ENCODE results near the gene KRT79. TPM values are rescaled to one million over a fixed set of nuclear protein-coding genes. Genes with fewer than 3 reads are reported as not detected.

Gene KRT79
- polyA plus RNA-seq, 1 donor from 2014 or later = not detected

GRCh38 chr12:52872644-52873389 lies 38.7 kb upstream of the KRT79 start:
- no peak overlapping the region for H2AFZ ChIP-seq (ENCODE audit: low read depth, low read length)
- H3K27me3 ChIP-seq (ENCODE audit: insufficient read depth, low read depth, low read length) = peaks cover 17% of the 10 kb centered on the region
- no peak overlapping the region for H3K4me2 ChIP-seq (ENCODE audit: low read length)
- no peaks in the 10 kb centered on the region for H4K20me1 ChIP-seq (ENCODE audit: insufficient read depth)
- no peaks in the 10 kb centered on the region for H3K79me2 ChIP-seq (replicated peaks; ENCODE audit: insufficient read depth, low read length)
- H3K9me2 ChIP-seq (ENCODE audit: insufficient read depth, low read length) = no peaks in the 10 kb centered on the region
- H3K27ac ChIP-seq (ENCODE audit: low read length) = no peak overlapping the region
- no peaks in the 10 kb centered on the region for H3F3A ChIP-seq (ENCODE audit: insufficient read depth, low read length, poor library complexity, severe bottlenecking)
- no peak overlapping the region for H3K4me3 ChIP-seq (ENCODE audit: low read length)
- H3K9ac ChIP-seq (ENCODE audit: low read length) = no peak overlapping the region
- no peaks in the 10 kb centered on the region for H3K9me3 ChIP-seq (ENCODE audit: low read length)
- no peak for TF ChIP-seq RAD21 (conservative IDR thresholded peaks at IDR 0.05)
- TF ChIP-seq SMC3 (conservative IDR thresholded peaks at IDR 0.05; ENCODE audit: poor library complexity) = no peak
- no peak for TF ChIP-seq CTCF (IDR thresholded peaks at IDR 0.05; ENCODE audit: poor library complexity, severe bottlenecking)
- TF ChIP-seq EZH2 (IDR thresholded peaks at IDR 0.05; ENCODE audit: borderline replicate concordance, insufficient read depth, low read length, poor library complexity, severe bottlenecking) = no peak
- no peak for TF ChIP-seq REST (IDR thresholded peaks at IDR 0.05; ENCODE audit: borderline replicate concordance)
- TF ChIP-seq POLR2AphosphoS5 (IDR thresholded peaks at IDR 0.05) = no peak
- TF ChIP-seq TAF1 (IDR thresholded peaks at IDR 0.05; ENCODE audit: low read depth) = no peak
- TF ChIP-seq MXI1 (conservative IDR thresholded peaks at IDR 0.05; ENCODE audit: poor library complexity, severe bottlenecking) = no peak
- no peaks in the 10 kb centered on the region for H3K36me3 ChIP-seq (ENCODE audit: insufficient read depth, low read length)

GRCh38 chr12:52871291-52872039 lies 37.4 kb upstream of the KRT79 start:
- H3K9ac ChIP-seq (ENCODE audit: low read length) = no peak overlapping the region
- peaks cover 17% of the 10 kb centered on the region for H3K27me3 ChIP-seq (ENCODE audit: insufficient read depth, low read depth, low read length)
- no peak overlapping the region for H2AFZ ChIP-seq (ENCODE audit: low read depth, low read length)
- H4K20me1 ChIP-seq (ENCODE audit: insufficient read depth) = no peaks in the 10 kb centered on the region
- H3K79me2 ChIP-seq (replicated peaks; ENCODE audit: insufficient read depth, low read length) = no peaks in the 10 kb centered on the region
- TF ChIP-seq CTCF (IDR thresholded peaks at IDR 0.05; ENCODE audit: poor library complexity, severe bottlenecking) = no peak
- no peaks in the 10 kb centered on the region for H3K9me3 ChIP-seq (ENCODE audit: low read length)
- no peaks in the 10 kb centered on the region for H3K36me3 ChIP-seq (ENCODE audit: insufficient read depth, low read length)
- no peaks in the 10 kb centered on the region for H3F3A ChIP-seq (ENCODE audit: insufficient read depth, low read length, poor library complexity, severe bottlenecking)
- H3K27ac ChIP-seq (ENCODE audit: low read length) = no peak overlapping the region
- no peaks in the 10 kb centered on the region for H3K9me2 ChIP-seq (ENCODE audit: insufficient read depth, low read length)
- H3K4me3 ChIP-seq (ENCODE audit: low read length) = no peak overlapping the region
- H3K4me2 ChIP-seq (ENCODE audit: low read length) = no peak overlapping the region
